GM12878 (cell line): ENCODE results near the gene XRCC4. TPM values are rescaled to one million over a fixed set of nuclear protein-coding genes. Genes with fewer than 3 reads are reported as not detected.

Experiments used
- ATAC-seq: fragments of 200-7000 bp; cut with Tn5 transposase; 3 replicates; pipeline ENCODE4 v1.9.1; 2020; ENCODE audit warnings: mild to moderate bottlenecking, moderate library complexity
- BruUV-seq: library from RNA; stranded (reverse); fragments of 400-500 nt; replicated peaks from 2 replicates; lab custom pipeline; 2021; lab: Mats Ljungman, UMichigan
- CTCF ChIA-PET: fragments of 300-600 bp; sonication (Branson Sonifier 250); formaldehyde crosslinking; extraction: SDS; loops from one replicate; lab custom pipeline; 2021; ENCODE audit warnings: inconsistent platforms; lab: Yijun Ruan, JAX
- POLR2A ChIA-PET: fragments of 350-600 bp; formaldehyde crosslinking; extraction: SDS; loops from one replicate; lab custom pipeline; 2021; ENCODE audit warnings: inconsistent platforms; lab: Charles Lee
- RAD21 ChIA-PET: fragments of 300-600 bp; sonication (Branson Sonifier 250); formaldehyde crosslinking; loops from one replicate; lab custom pipeline; 2023; ENCODE audit warnings: antibody characterized with exemption; ENCODE audit not compliant: unreplicated experiment; lab: Charles Lee
- SMC1A ChIA-PET: fragments of 300-600 bp; sonication (Branson Sonifier 250); formaldehyde crosslinking; loops from one replicate; lab custom pipeline; 2023; ENCODE audit not compliant: unreplicated experiment, uncharacterized antibody; lab: Charles Lee
- DNase-seq: peaks from one replicate; pipeline ENCODE4 v3.0.0-alpha.2; 2011; ENCODE audit warnings: low read depth, low spot score
- FAIRE-seq: peaks from 3 replicates; lab custom pipeline; 2011; peaks lifted over from hg19 to GRCh38; lab: Jason Lieb, UNC
- H2AFZ ChIP-seq: 2 replicates; pipeline ENCODE4 v1.6.0; 2011; ENCODE audit warnings: low read depth, low read length, control low read depth; ENCODE audit not compliant: control insufficient read depth
- H3K27ac ChIP-seq: 2 replicates; pipeline ENCODE4 v1.5.1; 2011; ENCODE audit warnings: control low read depth; ENCODE audit not compliant: control insufficient read depth, insufficient read depth
- H3K27me3 ChIP-seq, 2 experiments: replicated peaks in 1 of 2; 2 replicates each; pipeline versions ENCODE4 v1.6.0 to v1.6.1; 2011; ENCODE audit warnings: low read length in 1 of 2; ENCODE audit not compliant: control insufficient read depth in 2 of 2, insufficient read depth in 2 of 2
- H3K36me3 ChIP-seq, 2 experiments: 2 replicates each; pipeline ENCODE4 v1.5.1; 2011; ENCODE audit warnings: low read length in 1 of 2; ENCODE audit not compliant: control insufficient read depth in 2 of 2, insufficient read depth in 2 of 2
- H3K4me1 ChIP-seq: 2 replicates; pipeline ENCODE4 v1.6.1; 2011; ENCODE audit warnings: mild to moderate bottlenecking, low read length, moderate library complexity, mixed read lengths; ENCODE audit not compliant: control insufficient read depth, insufficient read depth
- H3K4me2 ChIP-seq: 2 replicates; pipeline ENCODE4 v1.6.0; 2011; ENCODE audit warnings: control low read depth; ENCODE audit not compliant: control insufficient read depth, insufficient read depth
- H3K4me3 ChIP-seq: fragments of 200-600 bp; sonication (generic); 2 replicates; pipeline ENCODE4 v1.5.1; 2016
- H3K79me2 ChIP-seq: 2 replicates; pipeline ENCODE4 v1.6.0; 2011; ENCODE audit warnings: low read length; ENCODE audit not compliant: control insufficient read depth, insufficient read depth
- H3K9ac ChIP-seq: 2 replicates; pipeline ENCODE4 v1.8.0; 2011; ENCODE audit warnings: low read length, control low read depth, mixed read lengths; ENCODE audit not compliant: control insufficient read depth, insufficient read depth
- H3K9me3 ChIP-seq: replicated peaks from 3 replicates; pipeline ENCODE4 v1.5.1; 2011; ENCODE audit warnings: mild to moderate bottlenecking, low read length; ENCODE audit not compliant: control insufficient read depth, insufficient read depth
- H4K20me1 ChIP-seq: 2 replicates; pipeline ENCODE4 v1.6.0; 2011; ENCODE audit not compliant: control insufficient read depth, insufficient read depth
- CBX3 ChIP-seq: fragments of 200-600 bp; sonication (generic); IDR thresholded peaks from 2 replicates; pipeline ENCODE4 v1.6.1; 2016; ENCODE audit warnings: low read depth, borderline replicate concordance
- KDM1A ChIP-seq: fragments of 200-600 bp; sonication (generic); IDR thresholded peaks from 2 replicates; pipeline ENCODE4 v1.6.1; 2016; ENCODE audit warnings: borderline replicate concordance
- POLR2AphosphoS5 ChIP-seq: IDR thresholded peaks from 2 replicates; pipeline ENCODE4 v1.6.1; 2011; ENCODE audit warnings: mild to moderate bottlenecking, low read length, inconsistent platforms
- RAD21 ChIP-seq: IDR thresholded peaks from 2 replicates; pipeline ENCODE4 v1.6.1; 2011; ENCODE audit warnings: mild to moderate bottlenecking, low read depth, low read length, moderate library complexity; ENCODE audit not compliant: insufficient read depth
- SIX5 ChIP-seq: IDR thresholded peaks from 2 replicates; pipeline ENCODE4 v1.6.1; 2011; ENCODE audit warnings: mild to moderate bottlenecking, low read depth, low read length, moderate library complexity; ENCODE audit not compliant: severe bottlenecking
- SRF ChIP-seq, 2 experiments: IDR thresholded peaks; 2 replicates each; pipeline ENCODE4 v1.6.1; 2011; ENCODE audit warnings: low read depth in 2 of 2, low read length in 2 of 2, mild to moderate bottlenecking in 1 of 2, moderate library complexity in 1 of 2
- STAT3 ChIP-seq: IDR thresholded peaks from 2 replicates; pipeline ENCODE4 v1.6.1; 2011; ENCODE audit warnings: low read depth, low read length, improper control_type of control experiment
- TBL1XR1 ChIP-seq: IDR thresholded peaks from 2 replicates; pipeline ENCODE4 v1.6.1; 2012; ENCODE audit warnings: low read depth, low read length, improper control_type of control experiment
- ZNF274 ChIP-seq: IDR thresholded peaks from one replicate; pipeline ENCODE4 v1.8.0; 2011; ENCODE audit not compliant: insufficient read length, insufficient read depth
- ZNF384 ChIP-seq: IDR thresholded peaks from 2 replicates; pipeline ENCODE4 v1.6.1; 2012; ENCODE audit warnings: low read depth, mild to moderate bottlenecking, low read length, improper control_type of control experiment, borderline replicate concordance
- WGBS: methylation state at CpG from one replicate; pipeline ENCODE4 v1.1.6; 2016; ENCODE audit warnings: low lambda C conversion rate; ENCODE audit not compliant: insufficient replicate concordance, insufficient coverage; ENCODE audit errors: missing lambda C conversion rate; 5-methylcytosine and 5-hydroxymethylcytosine counted together
- in situ Hi-C: fragments of 300-500 bp; cut with MboI; formaldehyde crosslinking; loops from 9 replicates; pipeline ENCODE4 v1.14.3; 2018; ENCODE audit warnings: mixed read lengths
- intact Hi-C: fragments of 100-400 bp; cut with micrococcal nuclease; formaldehyde crosslinking; loops from one replicate; pipeline ENCODE4 v1.14.2; 2022; ENCODE audit not compliant: unreplicated experiment
- polyA plus RNA-seq, 11 experiments: library from polyadenylated mRNA; depleted of rRNA in 4 of 11; unstranded in 6 of 11; stranded (reverse) in 5 of 11; fragments of >200 nt; fragmentation: Nextera tagmentation in 4 of 11; fragmentation: Illumina TruSeq in 1 of 11; extraction: Ambion mirVana in 4 of 11; extraction: Trizol in 1 of 11; gene quantifications; 1 replicate in 1 of 11; 2 replicates in 10 of 11; pipeline versions ENCODE4 v1.2.1 to v1.2.3, GENCODE V29; 2011 to 2016; ENCODE audit warnings: inconsistent platforms in 2 of 11, missing spikeins in 2 of 11, low read depth in 1 of 11
- total RNA-seq, 4 experiments: library from RNA; depleted of rRNA in 3 of 4; stranded (reverse); fragments of >200 nt in 3 of 4; fragmentation: Illumina TruSeq in 1 of 4; extraction: Trizol in 1 of 4; gene quantifications; 2 replicates each; pipeline versions ENCODE4 v1.2.1 to v1.2.3, GENCODE V29; 2013 to 2021
- TF ChIP-seq, protein P1 (sequence below): fragments of 450-650 bp; IDR thresholded peaks from 2 replicates; pipeline ENCODE4 v1.6.1; 2017; ENCODE audit warnings: mild to moderate bottlenecking, moderate library complexity
- TF ChIP-seq, protein P2 (sequence below): IDR thresholded peaks from 2 replicates; pipeline ENCODE4 v1.6.1; 2012; ENCODE audit warnings: improper control_type of control experiment, low read depth, low read length; ENCODE audit not compliant: insufficient replicate concordance

Gene XRCC4
- total and polyA plus RNA-seq, 10 of the 15 experiments (the other 5 are each of a cell fraction or from before 2014, with no cell fraction given) = 12.1 to 53.6 (median 25.8) TPM

DNA sequence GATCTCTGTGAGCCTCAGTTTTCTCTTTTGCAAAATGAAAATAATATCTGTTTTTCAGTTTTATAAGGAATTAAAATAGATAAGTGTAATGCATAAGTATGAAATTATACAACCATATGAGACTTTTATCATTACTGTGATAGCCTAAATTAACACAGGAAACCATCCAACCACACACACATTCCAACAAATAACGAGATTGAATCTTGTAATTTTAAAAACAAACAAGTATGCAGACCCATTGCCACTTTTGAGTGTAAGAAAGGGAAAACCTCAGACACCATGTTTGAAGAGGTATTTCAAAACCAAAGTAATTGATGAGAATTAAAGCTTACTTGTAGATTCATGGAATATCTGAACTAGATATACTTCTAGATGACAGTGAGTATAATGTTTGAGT lies 32.0 kb downstream of the XRCC4 start (continued):
- TF ChIP-seq SRF (IDR thresholded peaks at IDR 0.05; ENCODE audit: low read depth in 2 of 2, low read length in 2 of 2) (no peak), KDM1A (no peak), POLR2AphosphoS5 (no peak), SIX5 (no peak), STAT3 (no peak)
- TF ChIP-seq, protein P1, sequence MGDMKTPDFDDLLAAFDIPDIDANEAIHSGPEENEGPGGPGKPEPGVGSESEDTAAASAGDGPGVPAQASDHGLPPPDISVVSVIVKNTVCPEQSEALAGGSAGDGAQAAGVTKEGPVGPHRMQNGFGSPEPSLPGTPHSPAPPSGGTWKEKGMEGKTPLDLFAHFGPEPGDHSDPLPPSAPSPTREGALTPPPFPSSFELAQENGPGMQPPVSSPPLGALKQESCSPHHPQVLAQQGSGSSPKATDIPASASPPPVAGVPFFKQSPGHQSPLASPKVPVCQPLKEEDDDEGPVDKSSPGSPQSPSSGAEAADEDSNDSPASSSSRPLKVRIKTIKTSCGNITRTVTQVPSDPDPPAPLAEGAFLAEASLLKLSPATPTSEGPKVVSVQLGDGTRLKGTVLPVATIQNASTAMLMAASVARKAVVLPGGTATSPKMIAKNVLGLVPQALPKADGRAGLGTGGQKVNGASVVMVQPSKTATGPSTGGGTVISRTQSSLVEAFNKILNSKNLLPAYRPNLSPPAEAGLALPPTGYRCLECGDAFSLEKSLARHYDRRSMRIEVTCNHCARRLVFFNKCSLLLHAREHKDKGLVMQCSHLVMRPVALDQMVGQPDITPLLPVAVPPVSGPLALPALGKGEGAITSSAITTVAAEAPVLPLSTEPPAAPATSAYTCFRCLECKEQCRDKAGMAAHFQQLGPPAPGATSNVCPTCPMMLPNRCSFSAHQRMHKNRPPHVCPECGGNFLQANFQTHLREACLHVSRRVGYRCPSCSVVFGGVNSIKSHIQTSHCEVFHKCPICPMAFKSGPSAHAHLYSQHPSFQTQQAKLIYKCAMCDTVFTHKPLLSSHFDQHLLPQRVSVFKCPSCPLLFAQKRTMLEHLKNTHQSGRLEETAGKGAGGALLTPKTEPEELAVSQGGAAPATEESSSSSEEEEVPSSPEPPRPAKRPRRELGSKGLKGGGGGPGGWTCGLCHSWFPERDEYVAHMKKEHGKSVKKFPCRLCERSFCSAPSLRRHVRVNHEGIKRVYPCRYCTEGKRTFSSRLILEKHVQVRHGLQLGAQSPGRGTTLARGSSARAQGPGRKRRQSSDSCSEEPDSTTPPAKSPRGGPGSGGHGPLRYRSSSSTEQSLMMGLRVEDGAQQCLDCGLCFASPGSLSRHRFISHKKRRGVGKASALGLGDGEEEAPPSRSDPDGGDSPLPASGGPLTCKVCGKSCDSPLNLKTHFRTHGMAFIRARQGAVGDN = no peak
- TF ChIP-seq, all 136 proteins: peak for 0

DNA sequence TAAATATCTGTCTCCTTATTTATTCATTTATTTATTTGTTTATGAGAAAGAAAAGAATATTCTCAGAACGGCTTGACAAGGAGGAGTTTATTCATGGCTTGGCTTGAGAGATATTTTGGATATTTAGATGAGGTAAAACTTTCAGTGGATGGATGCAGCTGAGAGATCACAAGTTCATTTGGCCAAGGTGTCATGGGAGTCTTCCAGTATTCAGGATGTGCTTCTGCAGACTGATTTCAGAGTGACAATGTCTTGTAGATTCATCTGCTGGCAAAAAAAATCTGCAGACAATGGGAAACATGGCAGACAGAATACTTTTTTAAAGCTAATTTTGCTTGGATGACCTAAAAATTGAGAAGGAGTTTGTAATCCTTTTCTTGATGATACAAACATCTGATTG lies 38.5 kb downstream of the XRCC4 start:
- 0 out of 4 replicates have a peak, but pooled peaks cover 0 to 2% of the 10 kb centered on the region in 2 experiments for H3K36me3 ChIP-seq
- H3K27ac ChIP-seq = no peak overlapping the region
- H4K20me1 ChIP-seq = no peaks in the 10 kb centered on the region
- in situ Hi-C loops = no loop called here
- ATAC-seq = no peak
- H3K4me1 ChIP-seq = no peaks in the 10 kb centered on the region
- no TSS peak for BruUV-seq
- SMC1A ChIA-PET = no interaction called here
- FAIRE-seq = no peak
- CTCF ChIA-PET = no interaction called here
- H3K27me3 ChIP-seq = no peaks in the 10 kb centered on the region
- RAD21 ChIA-PET = no interaction called here
- DNase-seq = no peak
- POLR2A ChIA-PET = no interaction called here
- intact Hi-C loops = no loop called here
- H3K4me2 ChIP-seq = no peak overlapping the region
- H3K4me3 ChIP-seq = no peak overlapping the region
- TF ChIP-seq ZNF274 (no peak), RAD21 (no peak), TBL1XR1 (no peak), CBX3 (no peak), ZNF384 (no peak)
- TF ChIP-seq, protein P2, sequence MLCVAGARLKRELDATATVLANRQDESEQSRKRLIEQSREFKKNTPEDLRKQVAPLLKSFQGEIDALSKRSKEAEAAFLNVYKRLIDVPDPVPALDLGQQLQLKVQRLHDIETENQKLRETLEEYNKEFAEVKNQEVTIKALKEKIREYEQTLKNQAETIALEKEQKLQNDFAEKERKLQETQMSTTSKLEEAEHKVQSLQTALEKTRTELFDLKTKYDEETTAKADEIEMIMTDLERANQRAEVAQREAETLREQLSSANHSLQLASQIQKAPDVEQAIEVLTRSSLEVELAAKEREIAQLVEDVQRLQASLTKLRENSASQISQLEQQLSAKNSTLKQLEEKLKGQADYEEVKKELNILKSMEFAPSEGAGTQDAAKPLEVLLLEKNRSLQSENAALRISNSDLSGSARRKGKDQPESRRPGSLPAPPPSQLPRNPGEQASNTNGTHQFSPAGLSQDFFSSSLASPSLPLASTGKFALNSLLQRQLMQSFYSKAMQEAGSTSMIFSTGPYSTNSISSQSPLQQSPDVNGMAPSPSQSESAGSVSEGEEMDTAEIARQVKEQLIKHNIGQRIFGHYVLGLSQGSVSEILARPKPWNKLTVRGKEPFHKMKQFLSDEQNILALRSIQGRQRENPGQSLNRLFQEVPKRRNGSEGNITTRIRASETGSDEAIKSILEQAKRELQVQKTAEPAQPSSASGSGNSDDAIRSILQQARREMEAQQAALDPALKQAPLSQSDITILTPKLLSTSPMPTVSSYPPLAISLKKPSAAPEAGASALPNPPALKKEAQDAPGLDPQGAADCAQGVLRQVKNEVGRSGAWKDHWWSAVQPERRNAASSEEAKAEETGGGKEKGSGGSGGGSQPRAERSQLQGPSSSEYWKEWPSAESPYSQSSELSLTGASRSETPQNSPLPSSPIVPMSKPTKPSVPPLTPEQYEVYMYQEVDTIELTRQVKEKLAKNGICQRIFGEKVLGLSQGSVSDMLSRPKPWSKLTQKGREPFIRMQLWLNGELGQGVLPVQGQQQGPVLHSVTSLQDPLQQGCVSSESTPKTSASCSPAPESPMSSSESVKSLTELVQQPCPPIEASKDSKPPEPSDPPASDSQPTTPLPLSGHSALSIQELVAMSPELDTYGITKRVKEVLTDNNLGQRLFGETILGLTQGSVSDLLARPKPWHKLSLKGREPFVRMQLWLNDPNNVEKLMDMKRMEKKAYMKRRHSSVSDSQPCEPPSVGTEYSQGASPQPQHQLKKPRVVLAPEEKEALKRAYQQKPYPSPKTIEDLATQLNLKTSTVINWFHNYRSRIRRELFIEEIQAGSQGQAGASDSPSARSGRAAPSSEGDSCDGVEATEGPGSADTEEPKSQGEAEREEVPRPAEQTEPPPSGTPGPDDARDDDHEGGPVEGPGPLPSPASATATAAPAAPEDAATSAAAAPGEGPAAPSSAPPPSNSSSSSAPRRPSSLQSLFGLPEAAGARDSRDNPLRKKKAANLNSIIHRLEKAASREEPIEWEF = no peak
- TF ChIP-seq, all 136 proteins: peak for 0
- WGBS = 43% methylated on average over 1 of the region's 1 CpG
- Histone ChIP-seq H3K9me3 (peaks cover 10% of the 10 kb centered on the region; the same call in 2 of the 3 replicates), H3K9ac (no peak overlapping the region), H3K79me2 (no peaks in the 10 kb centered on the region), H2AFZ (no peak overlapping the region)
